ENCODE data around the gene SGIP1. TPM values are rescaled to one million over a fixed set of nuclear protein-coding genes. Genes with fewer than 3 reads are reported as not detected.

SGIP1 gene
- total and polyA plus RNA-seq, 2 experiments from 2014 or later = 2.4 to 6.1 TPM

DNA sequence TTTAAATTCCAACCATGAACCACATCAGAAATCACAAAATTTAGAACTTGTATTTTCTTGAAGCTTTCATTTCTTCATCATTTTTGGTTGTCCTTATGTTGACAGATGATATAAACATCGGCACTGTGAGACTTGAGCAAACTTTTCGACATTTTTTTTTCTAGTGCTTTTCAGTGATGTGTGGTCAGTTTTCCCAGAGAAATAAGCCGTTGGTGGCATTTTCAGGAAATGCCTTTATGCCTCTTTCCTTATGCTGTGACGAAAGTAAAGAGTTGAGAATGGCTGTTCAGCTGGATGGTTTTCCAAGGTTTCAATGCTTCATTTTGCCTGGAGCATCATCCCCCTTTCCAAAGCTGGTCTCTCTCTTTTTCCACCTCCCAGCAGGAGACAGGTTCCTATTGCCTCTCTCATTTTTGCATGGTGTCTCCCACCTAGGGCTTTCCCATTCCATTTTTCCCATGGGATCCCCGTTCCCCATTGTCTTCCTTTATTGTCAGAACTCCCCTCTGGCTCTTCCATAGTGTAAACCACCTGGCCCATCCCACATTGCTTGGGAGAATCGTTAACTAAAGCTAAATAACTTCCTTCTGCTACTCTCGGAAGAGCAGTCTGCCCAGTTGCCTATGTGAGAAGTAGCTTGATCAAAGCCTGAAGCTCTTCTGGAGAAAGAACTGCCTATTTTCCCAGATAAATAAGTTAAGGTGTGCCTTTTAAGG, 156.9 kb downstream of the SGIP1 start:
- Mint-ChIP-seq H3K9me3 (no peaks in the 10 kb centered on the region), H3K27me3 (ENCODE audit: insufficient read depth, low read depth, poor library complexity) (no peaks in the 10 kb centered on the region), H3K27ac (no peak overlapping the region), H3K36me3 (ENCODE audit: low read depth) (no peaks in the 10 kb centered on the region), H3K4me3 (no peak overlapping the region), H3K4me1 (peaks cover 22% of the 10 kb centered on the region)
- H3K4me3 ChIP-seq = no peak overlapping the region
- no peaks in the 10 kb centered on the region for H4K20me1 ChIP-seq (replicated peaks; ENCODE audit: insufficient read depth)
- peak; percentile 64 for ATAC-seq
- H3K27me3 ChIP-seq (ENCODE audit: insufficient read depth) = no peaks in the 10 kb centered on the region
- H3K36me3 ChIP-seq (ENCODE audit: insufficient read depth) = no peaks in the 10 kb centered on the region
- H3F3A ChIP-seq (replicated peaks; ENCODE audit: low read depth) = no peaks in the 10 kb centered on the region
- peaks cover 13% of the 10 kb centered on the region; the same call in 1 of the 2 replicates for H3K4me1 ChIP-seq (ENCODE audit: insufficient read depth)
- no peak overlapping the region for H3K27ac ChIP-seq (ENCODE audit: low read depth)
- no peak overlapping the region for H2AFZ ChIP-seq
- no peaks in the 10 kb centered on the region for H3K9me2 ChIP-seq (ENCODE audit: insufficient read depth)
- DNase-seq (ENCODE audit: low spot score) = peak; percentile 42
- H3K79me2 ChIP-seq (replicated peaks; ENCODE audit: insufficient read depth) = no peaks in the 10 kb centered on the region
- TF ChIP-seq, protein P1, sequence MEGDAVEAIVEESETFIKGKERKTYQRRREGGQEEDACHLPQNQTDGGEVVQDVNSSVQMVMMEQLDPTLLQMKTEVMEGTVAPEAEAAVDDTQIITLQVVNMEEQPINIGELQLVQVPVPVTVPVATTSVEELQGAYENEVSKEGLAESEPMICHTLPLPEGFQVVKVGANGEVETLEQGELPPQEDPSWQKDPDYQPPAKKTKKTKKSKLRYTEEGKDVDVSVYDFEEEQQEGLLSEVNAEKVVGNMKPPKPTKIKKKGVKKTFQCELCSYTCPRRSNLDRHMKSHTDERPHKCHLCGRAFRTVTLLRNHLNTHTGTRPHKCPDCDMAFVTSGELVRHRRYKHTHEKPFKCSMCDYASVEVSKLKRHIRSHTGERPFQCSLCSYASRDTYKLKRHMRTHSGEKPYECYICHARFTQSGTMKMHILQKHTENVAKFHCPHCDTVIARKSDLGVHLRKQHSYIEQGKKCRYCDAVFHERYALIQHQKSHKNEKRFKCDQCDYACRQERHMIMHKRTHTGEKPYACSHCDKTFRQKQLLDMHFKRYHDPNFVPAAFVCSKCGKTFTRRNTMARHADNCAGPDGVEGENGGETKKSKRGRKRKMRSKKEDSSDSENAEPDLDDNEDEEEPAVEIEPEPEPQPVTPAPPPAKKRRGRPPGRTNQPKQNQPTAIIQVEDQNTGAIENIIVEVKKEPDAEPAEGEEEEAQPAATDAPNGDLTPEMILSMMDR (conservative IDR thresholded peaks at IDR 0.05; ENCODE audit: low read depth in 2 of 2) = no peak
- TF ChIP-seq CREB1 (CRISPR knock-in tag; IDR thresholded peaks at IDR 0.05; ENCODE audit: low read depth) (no peak), ZNF331 (CRISPR knock-in tag; IDR thresholded peaks at IDR 0.05; ENCODE audit: low read depth) (no peak)
- H3K4me2 ChIP-seq = no peak overlapping the region

DNA sequence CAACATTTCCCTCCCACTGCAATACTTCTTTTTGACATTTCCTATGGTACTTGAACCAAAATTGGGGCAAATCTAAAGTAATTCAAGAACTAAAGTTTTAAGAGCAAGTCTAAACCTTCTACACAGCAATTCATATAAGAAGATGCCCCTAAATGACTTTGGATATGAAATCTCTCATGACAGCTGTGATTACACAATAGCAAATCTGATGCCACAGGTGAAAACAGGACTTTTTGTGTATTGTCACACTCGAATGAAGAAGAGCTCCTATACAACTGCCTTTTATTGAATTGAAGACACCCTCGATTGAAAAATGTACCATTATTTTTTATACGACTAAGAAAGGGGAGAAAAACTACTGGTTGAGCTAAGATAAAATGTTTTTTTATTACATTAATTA, 158.7 kb downstream of the SGIP1 start:
- Mint-ChIP-seq H3K9me3 (no peaks in the 10 kb centered on the region), H3K4me3 (no peak overlapping the region), H3K36me3 (ENCODE audit: low read depth) (no peaks in the 10 kb centered on the region), H3K27me3 (ENCODE audit: insufficient read depth, low read depth, poor library complexity) (no peaks in the 10 kb centered on the region), H3K27ac (no peak overlapping the region), H3K4me1 (peaks cover 22% of the 10 kb centered on the region)
- H3K79me2 ChIP-seq (replicated peaks; ENCODE audit: insufficient read depth) = no peaks in the 10 kb centered on the region
- no peak overlapping the region for H3K4me2 ChIP-seq
- no peaks in the 10 kb centered on the region for H4K20me1 ChIP-seq (replicated peaks; ENCODE audit: insufficient read depth)
- H3K27ac ChIP-seq (ENCODE audit: low read depth) = no peak overlapping the region
- ATAC-seq = no peak
- H2AFZ ChIP-seq = no peak overlapping the region
- H3K9me2 ChIP-seq (ENCODE audit: insufficient read depth) = no peaks in the 10 kb centered on the region
- no peaks in the 10 kb centered on the region for H3F3A ChIP-seq (replicated peaks; ENCODE audit: low read depth)
- peaks cover 13% of the 10 kb centered on the region; the same call in 1 of the 2 replicates for H3K4me1 ChIP-seq (ENCODE audit: insufficient read depth)
- no peaks in the 10 kb centered on the region for H3K27me3 ChIP-seq (ENCODE audit: insufficient read depth)
- no peaks in the 10 kb centered on the region for H3K36me3 ChIP-seq (ENCODE audit: insufficient read depth)
- no peak for DNase-seq (ENCODE audit: low spot score)
- H3K4me3 ChIP-seq = no peak overlapping the region
- TF ChIP-seq, protein P1 (conservative IDR thresholded peaks at IDR 0.05; ENCODE audit: low read depth in 2 of 2) = no peak
- TF ChIP-seq, protein P2, sequence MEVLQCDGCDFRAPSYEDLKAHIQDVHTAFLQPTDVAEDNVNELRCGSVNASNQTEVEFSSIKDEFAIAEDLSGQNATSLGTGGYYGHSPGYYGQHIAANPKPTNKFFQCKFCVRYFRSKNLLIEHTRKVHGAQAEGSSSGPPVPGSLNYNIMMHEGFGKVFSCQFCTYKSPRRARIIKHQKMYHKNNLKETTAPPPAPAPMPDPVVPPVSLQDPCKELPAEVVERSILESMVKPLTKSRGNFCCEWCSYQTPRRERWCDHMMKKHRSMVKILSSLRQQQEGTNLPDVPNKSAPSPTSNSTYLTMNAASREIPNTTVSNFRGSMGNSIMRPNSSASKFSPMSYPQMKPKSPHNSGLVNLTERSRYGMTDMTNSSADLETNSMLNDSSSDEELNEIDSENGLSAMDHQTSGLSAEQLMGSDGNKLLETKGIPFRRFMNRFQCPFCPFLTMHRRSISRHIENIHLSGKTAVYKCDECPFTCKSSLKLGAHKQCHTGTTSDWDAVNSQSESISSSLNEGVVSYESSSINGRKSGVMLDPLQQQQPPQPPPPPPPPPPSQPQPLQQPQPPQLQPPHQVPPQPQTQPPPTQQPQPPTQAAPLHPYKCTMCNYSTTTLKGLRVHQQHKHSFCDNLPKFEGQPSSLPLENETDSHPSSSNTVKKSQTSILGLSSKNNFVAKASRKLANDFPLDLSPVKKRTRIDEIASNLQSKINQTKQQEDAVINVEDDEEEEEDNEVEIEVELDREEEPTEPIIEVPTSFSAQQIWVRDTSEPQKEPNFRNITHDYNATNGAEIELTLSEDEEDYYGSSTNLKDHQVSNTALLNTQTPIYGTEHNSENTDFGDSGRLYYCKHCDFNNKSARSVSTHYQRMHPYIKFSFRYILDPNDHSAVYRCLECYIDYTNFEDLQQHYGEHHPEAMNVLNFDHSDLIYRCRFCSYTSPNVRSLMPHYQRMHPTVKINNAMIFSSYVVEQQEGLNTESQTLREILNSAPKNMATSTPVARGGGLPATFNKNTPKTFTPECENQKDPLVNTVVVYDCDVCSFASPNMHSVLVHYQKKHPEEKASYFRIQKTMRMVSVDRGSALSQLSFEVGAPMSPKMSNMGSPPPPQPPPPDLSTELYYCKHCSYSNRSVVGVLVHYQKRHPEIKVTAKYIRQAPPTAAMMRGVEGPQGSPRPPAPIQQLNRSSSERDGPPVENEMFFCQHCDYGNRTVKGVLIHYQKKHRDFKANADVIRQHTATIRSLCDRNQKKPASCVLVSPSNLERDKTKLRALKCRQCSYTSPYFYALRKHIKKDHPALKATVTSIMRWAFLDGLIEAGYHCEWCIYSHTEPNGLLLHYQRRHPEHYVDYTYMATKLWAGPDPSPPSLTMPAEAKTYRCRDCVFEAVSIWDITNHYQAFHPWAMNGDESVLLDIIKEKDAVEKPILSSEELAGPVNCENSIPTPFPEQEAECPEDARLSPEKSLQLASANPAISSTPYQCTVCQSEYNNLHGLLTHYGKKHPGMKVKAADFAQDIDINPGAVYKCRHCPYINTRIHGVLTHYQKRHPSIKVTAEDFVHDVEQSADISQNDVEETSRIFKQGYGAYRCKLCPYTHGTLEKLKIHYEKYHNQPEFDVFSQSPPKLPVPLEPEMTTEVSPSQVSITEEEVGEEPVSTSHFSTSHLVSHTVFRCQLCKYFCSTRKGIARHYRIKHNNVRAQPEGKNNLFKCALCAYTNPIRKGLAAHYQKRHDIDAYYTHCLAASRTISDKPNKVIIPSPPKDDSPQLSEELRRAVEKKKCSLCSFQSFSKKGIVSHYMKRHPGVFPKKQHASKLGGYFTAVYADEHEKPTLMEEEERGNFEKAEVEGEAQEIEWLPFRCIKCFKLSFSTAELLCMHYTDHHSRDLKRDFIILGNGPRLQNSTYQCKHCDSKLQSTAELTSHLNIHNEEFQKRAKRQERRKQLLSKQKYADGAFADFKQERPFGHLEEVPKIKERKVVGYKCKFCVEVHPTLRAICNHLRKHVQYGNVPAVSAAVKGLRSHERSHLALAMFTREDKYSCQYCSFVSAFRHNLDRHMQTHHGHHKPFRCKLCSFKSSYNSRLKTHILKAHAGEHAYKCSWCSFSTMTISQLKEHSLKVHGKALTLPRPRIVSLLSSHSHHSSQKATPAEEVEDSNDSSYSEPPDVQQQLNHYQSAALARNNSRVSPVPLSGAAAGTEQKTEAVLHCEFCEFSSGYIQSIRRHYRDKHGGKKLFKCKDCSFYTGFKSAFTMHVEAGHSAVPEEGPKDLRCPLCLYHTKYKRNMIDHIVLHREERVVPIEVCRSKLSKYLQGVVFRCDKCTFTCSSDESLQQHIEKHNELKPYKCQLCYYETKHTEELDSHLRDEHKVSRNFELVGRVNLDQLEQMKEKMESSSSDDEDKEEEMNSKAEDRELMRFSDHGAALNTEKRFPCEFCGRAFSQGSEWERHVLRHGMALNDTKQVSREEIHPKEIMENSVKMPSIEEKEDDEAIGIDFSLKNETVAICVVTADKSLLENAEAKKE (CRISPR knock-in tag; IDR thresholded peaks at IDR 0.05) = no peak
- no peak for TF ChIP-seq EZH2 (IDR thresholded peaks at IDR 0.05; ENCODE audit: low read depth, unreplicated experiment)
- TF ChIP-seq, protein P3, sequence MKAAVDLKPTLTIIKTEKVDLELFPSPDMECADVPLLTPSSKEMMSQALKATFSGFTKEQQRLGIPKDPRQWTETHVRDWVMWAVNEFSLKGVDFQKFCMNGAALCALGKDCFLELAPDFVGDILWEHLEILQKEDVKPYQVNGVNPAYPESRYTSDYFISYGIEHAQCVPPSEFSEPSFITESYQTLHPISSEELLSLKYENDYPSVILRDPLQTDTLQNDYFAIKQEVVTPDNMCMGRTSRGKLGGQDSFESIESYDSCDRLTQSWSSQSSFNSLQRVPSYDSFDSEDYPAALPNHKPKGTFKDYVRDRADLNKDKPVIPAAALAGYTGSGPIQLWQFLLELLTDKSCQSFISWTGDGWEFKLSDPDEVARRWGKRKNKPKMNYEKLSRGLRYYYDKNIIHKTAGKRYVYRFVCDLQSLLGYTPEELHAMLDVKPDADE (IDR thresholded peaks at IDR 0.05) = no peak
- TF ChIP-seq POLR2AphosphoS5 (IDR thresholded peaks at IDR 0.05; ENCODE audit: low read depth) = no peak
- no peak for TF ChIP-seq CREB1 (CRISPR knock-in tag; IDR thresholded peaks at IDR 0.05; ENCODE audit: low read depth)
- no peak for TF ChIP-seq STAT1 (IDR thresholded peaks at IDR 0.05; ENCODE audit: unreplicated experiment)
- no peak for TF ChIP-seq EZH2phosphoT487 (IDR thresholded peaks at IDR 0.05; ENCODE audit: unreplicated experiment)

All from GM23338 (cell line).